Stomach (tissue), 9 donors: Measurements from ENCODE around the gene PNMA6E. TPM values are rescaled to one million over a fixed set of nuclear protein-coding genes. Genes with fewer than 3 reads are reported as not detected.

Experiments used
- DNase-seq, 2 donors: peaks; one replicate each; pipeline versions ENCODE4 v3.0.0 to v3.0.0-alpha.2; 2013 to 2019
- H3K27ac ChIP-seq, 5 donors: fragments of 200-600 bp in 4 of 5; sonication (generic) in 4 of 5; one replicate each; pipeline ENCODE4 v1.5.1; 2013 to 2019; ENCODE audit warnings: mild to moderate bottlenecking in 1 of 5, moderate library complexity in 1 of 5
- H3K27me3 ChIP-seq, 3 donors: fragments of 200-600 bp; sonication (generic); one replicate each; pipeline ENCODE4 v1.5.1; 2017 to 2019; ENCODE audit warnings: mixed run types in 1 of 3
- H3K36me3 ChIP-seq, 4 donors: fragments of 200-600 bp; sonication (generic); 1 replicate in 3 of 4; 2 replicates in 1 of 4; pipeline ENCODE4 v1.5.1; 2016 to 2019
- H3K4me1 ChIP-seq, 4 donors: fragments of 200-600 bp; sonication (generic); one replicate each; pipeline ENCODE4 v1.5.1; 2016 to 2019
- H3K4me3 ChIP-seq, 4 donors: fragments of 200-600 bp; sonication (generic) in 3 of 4; one replicate each; pipeline ENCODE4 v1.5.1; 2016 to 2019; ENCODE audit warnings: mild to moderate bottlenecking in 1 of 4
- H3K9me3 ChIP-seq, 4 donors: fragments of 200-600 bp; sonication (generic); one replicate each; pipeline ENCODE4 v1.5.1; 2016 to 2019
- EP300 ChIP-seq: sonication (generic); formaldehyde crosslinking; IDR thresholded peaks from one replicate; pipeline ENCODE4 v1.6.1; 2017; ENCODE audit warnings: antibody characterized with exemption
- POLR2A ChIP-seq, 4 donors: fragments of 450-650 bp; IDR thresholded peaks; one replicate each; pipeline ENCODE4 v1.6.1; 2016; ENCODE audit warnings: antibody characterized with exemption in 4 of 4, control low read depth in 2 of 4, mild to moderate bottlenecking in 1 of 4, moderate library complexity in 1 of 4
- POLR2AphosphoS5 ChIP-seq, 3 donors: sonication (generic); formaldehyde crosslinking; IDR thresholded peaks; one replicate each; pipeline ENCODE4 v1.6.1; 2016; ENCODE audit warnings: antibody characterized with exemption in 3 of 3
- WGBS, 5 donors: extraction: QIAGEN DNeasy Blood & Tissue Kit in 3 of 5; methylation state at CpG; one replicate each; pipeline versions ENCODE4 v1.1.5 to v1.1.7; 2013 to 2018; 5-methylcytosine and 5-hydroxymethylcytosine counted together
- intact Hi-C: fragments of 100-400 bp; cut with DNase I; formaldehyde crosslinking; loops from one replicate; pipeline ENCODE4 v1.15.1; 2023; ENCODE audit warnings: low total_unique reads
- polyA plus RNA-seq, 3 donors: library from polyadenylated mRNA; stranded (reverse); fragments of 200-250 nt; gene quantifications; one replicate each; pipeline ENCODE4 v1.2.3, GENCODE V29; 2013
- total RNA-seq, 5 donors: library from RNA; depleted of rRNA; stranded (reverse); fragments of >200 nt; gene quantifications; one replicate each; pipeline versions ENCODE4 v1.1.0 to v1.2.3, GENCODE V29; 2014 to 2016
- TF ChIP-seq, protein P1 (sequence below), 7 experiments: fragments of 450-650 bp in 4 of 7; fragments of 200-600 bp in 3 of 7; sonication (generic) in 3 of 7; IDR thresholded peaks; one replicate each; pipeline ENCODE4 v1.5.1; 2016 to 2019; ENCODE audit warnings: antibody characterized with exemption in 7 of 7, control low read depth in 2 of 7, mild to moderate bottlenecking in 1 of 7
- donor health status: healthy with polysubstance abuse.
- donor health status: Bipolar disorder and iron deficiency.
- donor health status: healthy.

PNMA6E gene
- total and polyA plus RNA-seq, 8 donors: not detected

DNA sequence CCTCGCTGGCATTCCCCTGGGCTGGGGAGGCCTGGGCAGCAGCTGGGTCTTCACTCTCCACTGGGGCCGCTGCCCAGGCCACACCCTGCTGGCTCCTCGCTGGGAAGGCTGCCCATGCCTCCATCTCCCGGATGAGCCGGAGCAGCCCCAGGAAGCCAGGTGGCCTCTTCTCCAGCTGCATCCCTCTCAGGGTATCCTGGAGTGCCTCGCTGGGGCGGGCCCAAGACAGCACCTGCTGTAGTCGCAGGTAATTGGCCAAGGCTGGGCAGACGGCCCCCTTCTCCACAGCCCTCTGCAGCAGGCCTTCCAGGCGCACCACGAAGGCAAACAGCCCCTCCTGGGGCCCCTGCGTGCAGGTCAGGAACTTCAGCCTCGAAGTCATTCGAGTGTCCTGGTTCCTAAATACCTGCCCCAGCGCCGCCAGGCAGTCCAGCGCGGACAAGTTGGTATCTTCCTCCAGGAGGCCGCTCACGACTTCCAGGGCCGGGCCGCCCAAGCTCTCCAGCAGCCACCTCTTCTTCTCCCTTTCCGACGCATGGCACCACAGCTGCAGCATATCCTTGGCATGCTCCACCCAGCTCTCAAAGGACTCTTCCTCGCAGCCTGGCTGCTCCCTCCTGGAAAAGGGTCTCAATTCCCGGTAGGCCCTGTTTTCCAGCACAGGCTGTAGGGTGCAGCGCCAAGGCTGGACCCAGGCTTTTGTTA is 3.7 kb downstream of the PNMA6E start:
- no peak for DNase-seq
- Histone ChIP-seq H3K4me1 (no peaks in the 10 kb centered on the region), H3K4me3 (no peak overlapping the region), H3K36me3 (no peaks in the 10 kb centered on the region), H3K27ac (no peak overlapping the region), H3K27me3 (peaks cover 0 to 15% (median 11%) of the 10 kb centered on the region in 3 donors), H3K9me3 (peaks cover 0 to 13% (median 4%) of the 10 kb centered on the region in 4 donors)
- TF ChIP-seq POLR2AphosphoS5 (IDR thresholded peaks at IDR 0.05): no peak
- TF ChIP-seq EP300: no peak
- TF ChIP-seq POLR2A (IDR thresholded peaks at IDR 0.05): no peak
- TF ChIP-seq, protein P1, sequence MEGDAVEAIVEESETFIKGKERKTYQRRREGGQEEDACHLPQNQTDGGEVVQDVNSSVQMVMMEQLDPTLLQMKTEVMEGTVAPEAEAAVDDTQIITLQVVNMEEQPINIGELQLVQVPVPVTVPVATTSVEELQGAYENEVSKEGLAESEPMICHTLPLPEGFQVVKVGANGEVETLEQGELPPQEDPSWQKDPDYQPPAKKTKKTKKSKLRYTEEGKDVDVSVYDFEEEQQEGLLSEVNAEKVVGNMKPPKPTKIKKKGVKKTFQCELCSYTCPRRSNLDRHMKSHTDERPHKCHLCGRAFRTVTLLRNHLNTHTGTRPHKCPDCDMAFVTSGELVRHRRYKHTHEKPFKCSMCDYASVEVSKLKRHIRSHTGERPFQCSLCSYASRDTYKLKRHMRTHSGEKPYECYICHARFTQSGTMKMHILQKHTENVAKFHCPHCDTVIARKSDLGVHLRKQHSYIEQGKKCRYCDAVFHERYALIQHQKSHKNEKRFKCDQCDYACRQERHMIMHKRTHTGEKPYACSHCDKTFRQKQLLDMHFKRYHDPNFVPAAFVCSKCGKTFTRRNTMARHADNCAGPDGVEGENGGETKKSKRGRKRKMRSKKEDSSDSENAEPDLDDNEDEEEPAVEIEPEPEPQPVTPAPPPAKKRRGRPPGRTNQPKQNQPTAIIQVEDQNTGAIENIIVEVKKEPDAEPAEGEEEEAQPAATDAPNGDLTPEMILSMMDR (IDR thresholded peaks at IDR 0.05): no peak
- 70 to 87% (median 78%) methylated on average over 23 to 27 of the region's 27 CpGs; no CpG with 5 or more reads in 1 of the 5 donors for WGBS, 5 donors
- intact Hi-C loops: no loop called here

DNA sequence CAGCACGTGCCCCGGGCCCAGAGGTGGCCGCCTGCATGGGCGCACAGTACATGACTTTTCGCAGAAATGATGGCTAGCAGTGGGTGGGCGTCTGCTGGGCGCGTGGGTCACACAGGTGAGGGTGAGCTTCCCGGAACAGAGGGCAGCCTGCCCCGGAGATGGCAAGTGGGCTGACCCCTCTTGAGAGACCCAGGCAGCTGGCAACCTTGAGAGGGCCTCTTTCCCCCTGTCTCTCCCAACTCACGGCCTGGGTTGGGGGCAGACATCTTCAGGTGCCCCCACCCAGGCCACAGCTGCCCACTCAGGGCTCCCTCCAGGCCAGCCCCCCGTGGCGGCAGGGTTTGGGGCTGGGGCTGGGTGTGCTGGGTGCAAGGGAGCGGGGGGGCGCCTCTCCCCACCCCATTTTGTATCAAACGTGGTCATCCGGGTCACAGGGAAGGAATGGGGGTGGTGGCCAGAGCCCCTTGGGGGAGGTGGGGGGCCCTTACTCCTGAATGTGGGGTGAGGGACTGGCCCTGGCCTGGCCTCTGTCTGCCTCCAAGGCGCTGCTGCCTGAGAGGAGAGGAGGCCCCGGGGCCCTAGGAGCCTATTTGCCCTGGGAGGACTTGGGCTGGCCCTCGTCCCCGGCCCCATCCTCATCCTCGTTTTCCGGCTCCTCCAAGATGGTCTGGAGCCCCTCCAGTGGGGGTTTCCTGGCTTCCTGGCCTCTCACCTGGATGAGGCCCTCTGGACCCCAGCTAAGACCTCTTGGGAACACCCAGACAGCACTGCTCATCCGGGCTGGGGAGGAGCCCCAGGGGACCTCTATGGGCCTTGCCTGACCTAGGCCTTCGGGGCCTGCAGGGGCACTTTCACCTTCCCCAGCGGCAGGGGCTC is 4.6 kb downstream of the PNMA6E start:
- Histone ChIP-seq H3K27ac (no peak overlapping the region), H3K27me3 (peaks cover 0 to 15% (median 11%) of the 10 kb centered on the region in 3 donors), H3K36me3 (no peaks in the 10 kb centered on the region), H3K4me3 (no peak overlapping the region), H3K4me1 (no peaks in the 10 kb centered on the region), H3K9me3 (peaks cover 0 to 13% (median 4%) of the 10 kb centered on the region in 4 donors)
- DNase-seq: no peak
- WGBS, 5 donors: 82 to 97% (median 89%) methylated on average over 7 to 26 of the region's 26 CpGs
- intact Hi-C loops: no loop called here
- TF ChIP-seq, protein P1 (IDR thresholded peaks at IDR 0.05): no peak
- TF ChIP-seq POLR2A (IDR thresholded peaks at IDR 0.05): no peak
- no peak for TF ChIP-seq EP300
- TF ChIP-seq POLR2AphosphoS5 (IDR thresholded peaks at IDR 0.05): no peak

DNA sequence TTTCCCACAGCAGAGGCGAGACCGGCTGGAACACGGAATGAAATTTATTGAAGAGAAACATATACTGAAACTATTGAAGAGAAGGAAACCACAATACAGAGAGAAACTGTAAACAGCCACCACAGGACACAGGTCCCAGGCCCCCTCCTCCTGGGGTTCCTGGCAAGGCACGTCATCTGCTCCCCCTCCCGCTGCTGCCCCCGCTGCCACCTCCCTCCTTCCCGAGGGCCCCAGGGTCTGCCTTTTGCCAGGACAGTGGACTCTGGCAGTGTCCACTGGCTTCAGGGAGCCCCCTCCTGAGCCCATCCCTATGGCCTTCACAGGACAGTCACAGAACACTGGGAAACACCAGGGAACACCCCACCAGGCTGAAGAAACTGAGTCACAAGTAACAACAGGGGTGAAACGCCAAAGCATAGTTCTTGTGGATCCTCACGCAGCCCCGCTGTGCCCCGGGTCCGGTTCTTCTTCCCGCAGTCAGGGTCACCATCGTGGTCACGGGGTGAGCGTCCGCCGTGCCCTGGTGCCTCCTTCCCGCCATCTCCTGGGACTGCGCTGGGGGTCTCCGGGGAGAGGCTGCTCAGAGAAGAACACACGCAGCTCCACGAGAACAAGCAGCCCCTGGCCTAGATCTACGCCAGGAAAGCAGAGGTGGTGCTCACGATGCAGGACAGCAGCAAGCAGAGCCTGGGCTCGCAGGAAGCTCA is 5.4 kb downstream of the PNMA6E start:
- no peak overlapping the region for H3K27ac ChIP-seq
- peaks cover 0 to 15% (median 11%) of the 10 kb centered on the region in 3 donors for H3K27me3 ChIP-seq
- no peak overlapping the region for H3K4me3 ChIP-seq
- TF ChIP-seq EP300 (no peak), POLR2AphosphoS5 (IDR thresholded peaks at IDR 0.05) (no peak), POLR2A (IDR thresholded peaks at IDR 0.05) (no peak)
- TF ChIP-seq, protein P1 (IDR thresholded peaks at IDR 0.05): no peak
- 78 to 90% (median 87%) methylated on average over 15 to 26 of the region's 26 CpGs for WGBS, 5 donors
- intact Hi-C loops: no loop called here
- H3K4me1 ChIP-seq: no peaks in the 10 kb centered on the region
- DNase-seq: no peak
- H3K9me3 ChIP-seq: peaks cover 0 to 5% (median 0%) of the 10 kb centered on the region in 4 donors
- H3K36me3 ChIP-seq: no peaks in the 10 kb centered on the region

DNA sequence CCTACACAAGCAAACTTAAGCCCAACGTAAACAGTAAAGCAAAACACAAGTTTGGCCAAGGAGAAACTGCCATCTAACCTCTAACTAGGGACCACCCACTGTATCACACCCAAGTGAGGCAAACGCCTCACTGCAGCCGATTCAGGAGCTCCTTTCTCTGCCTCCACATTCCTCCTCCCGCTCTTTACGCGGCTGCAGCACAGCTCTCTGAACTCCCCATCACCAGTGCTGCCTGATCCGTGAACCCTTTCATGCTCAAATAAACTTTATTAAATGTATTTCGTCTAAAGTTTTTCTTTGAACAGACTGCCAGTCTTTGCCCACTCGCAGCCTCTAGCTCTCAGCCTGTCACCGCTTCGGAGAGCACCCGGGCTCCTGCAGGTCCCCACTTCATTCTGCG is 6.5 kb downstream of the PNMA6E start:
- TF ChIP-seq, protein P1 (IDR thresholded peaks at IDR 0.05): no peak
- TF ChIP-seq EP300 (no peak), POLR2A (IDR thresholded peaks at IDR 0.05) (no peak), POLR2AphosphoS5 (IDR thresholded peaks at IDR 0.05) (no peak)

More for the DNA sequence above, 6.5 kb downstream of the PNMA6E start:
- Histone ChIP-seq H3K27me3 (peaks cover 0 to 15% (median 8%) of the 10 kb centered on the region in 3 donors), H3K36me3 (no peaks in the 10 kb centered on the region), H3K9me3 (no peaks in the 10 kb centered on the region), H3K27ac (no peak overlapping the region), H3K4me3 (no peak overlapping the region), H3K4me1 (no peaks in the 10 kb centered on the region)
- WGBS, 5 donors: 47 to 66% (median 48%) methylated on average over 9 to 13 of the region's 13 CpGs
- no peak for DNase-seq
- intact Hi-C loops: no loop called here
